Middle frontal gyrus (tissue), 1 donor: ENCODE measurements around the gene INPP4B.
"Not testable (repeated sequence)": the region's sequence is repeated elsewhere in the genome, so short reads cannot be mapped to it uniquely, and the experiment has no call there.

Experiments used
- DNase-seq: peaks from one replicate; pipeline ENCODE4 v3.0.0-alpha.2; 2015; ENCODE audit warnings: low spot score; ENCODE audit errors: extremely low spot score

INPP4B gene

GRCh38 chr4:142549248-142549647, 296.9 kb downstream of the INPP4B start:
- DNase-seq, result no peak

DNA sequence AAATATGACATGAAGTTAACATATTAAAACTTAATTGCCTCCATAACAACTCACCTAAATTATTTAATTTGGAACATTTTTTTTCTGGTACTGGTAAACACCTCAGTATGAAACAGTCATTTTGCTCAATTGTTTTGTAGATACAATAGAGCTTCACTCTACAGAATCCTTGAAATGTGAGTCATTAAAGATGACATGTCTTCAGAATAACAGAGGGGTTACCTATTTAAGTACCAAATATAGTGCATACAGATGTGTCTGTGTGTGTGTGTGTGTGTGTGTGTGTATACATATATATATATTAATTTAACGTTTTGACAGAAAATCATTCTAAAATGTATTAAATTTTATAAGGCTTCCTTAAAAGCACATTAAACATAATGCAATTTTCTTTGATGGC, 297.6 kb downstream of the INPP4B start:
- no peak for DNase-seq

DNA sequence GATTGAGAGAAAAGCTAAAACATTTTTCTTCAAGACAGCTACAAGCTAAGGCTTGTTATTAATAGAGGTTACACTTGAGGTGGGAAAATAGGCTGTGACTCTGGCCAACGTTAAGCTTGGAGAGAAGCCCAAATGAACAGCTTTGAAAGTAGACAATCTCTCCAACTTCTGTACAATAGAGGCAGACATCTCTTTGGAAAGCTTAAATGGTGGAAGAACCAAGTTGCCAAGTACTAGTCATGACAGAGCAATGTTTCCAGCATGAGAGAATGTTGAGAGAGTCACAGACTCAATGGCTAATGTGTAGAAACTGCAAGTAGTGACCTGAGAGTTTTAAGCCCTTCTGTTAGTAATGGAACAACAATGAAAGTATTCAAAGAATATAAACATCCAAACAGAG, 298.1 kb downstream of the INPP4B start:
- no peak for DNase-seq

- DNase-seq, result no peak
Observed at GRCh38 chr4:142544594-142544993, 301.5 kb downstream of the INPP4B start.

DNA sequence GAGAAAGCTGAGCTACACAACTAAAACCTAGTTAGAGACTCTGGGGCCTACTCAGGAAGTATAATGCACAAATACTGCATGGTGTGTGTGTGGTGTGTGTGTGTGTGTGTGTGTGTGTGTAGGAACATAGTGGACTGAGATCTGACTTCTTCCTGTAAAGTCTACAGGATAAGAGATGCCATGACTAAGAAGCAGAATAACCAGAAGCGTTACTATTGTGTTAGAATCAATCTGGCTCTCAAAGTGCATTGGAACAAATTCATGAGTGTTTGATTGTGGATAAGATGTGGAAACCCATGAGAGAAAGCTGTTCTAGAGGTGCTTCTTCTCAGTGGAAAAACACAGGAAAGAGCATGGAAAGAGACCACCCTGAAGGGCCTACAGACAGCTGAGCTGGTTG, 302.1 kb downstream of the INPP4B start:
- DNase-seq, result no peak

DNA sequence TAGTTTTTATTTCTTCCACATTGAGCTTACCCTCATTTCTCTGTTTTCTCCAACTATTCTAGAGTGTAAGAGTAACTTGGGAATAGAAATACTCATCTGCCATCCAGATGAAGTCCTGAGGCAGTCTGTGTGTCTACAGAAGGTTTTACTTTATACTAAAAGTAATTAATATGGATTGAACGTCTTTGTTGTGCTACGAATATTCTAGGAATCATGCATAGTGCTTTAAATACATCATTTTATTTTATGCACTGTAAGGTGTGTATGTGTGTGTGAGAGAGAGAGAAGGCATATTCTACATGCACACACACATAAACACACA, 305.7 kb downstream of the INPP4B start:
- no peak for DNase-seq

GRCh38 chr4:142539796-142540482, 306.2 kb downstream of the INPP4B start:
- no peak for DNase-seq

DNA sequence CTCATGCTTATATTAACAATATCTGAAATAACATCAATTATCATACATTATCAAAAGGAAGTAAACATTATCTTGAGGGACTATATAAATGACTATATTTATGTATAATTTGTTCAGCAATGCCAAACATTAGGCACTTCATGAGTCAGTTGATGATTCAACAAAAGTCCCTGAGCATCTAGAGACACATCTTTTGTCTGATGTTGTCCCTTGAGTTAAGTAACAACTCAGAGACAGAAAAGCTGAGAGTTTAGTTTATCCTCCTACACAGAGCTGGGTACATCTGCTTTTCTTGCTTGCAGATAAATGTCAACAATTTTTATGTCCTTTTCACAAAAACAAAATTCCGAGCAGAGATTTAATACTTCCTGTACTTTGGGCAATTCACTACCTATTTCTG, 311.1 kb downstream of the INPP4B start:
- DNase-seq, result no peak

- DNase-seq, result no peak
Observed at GRCh38 chr4:142532054-142532453, 314.0 kb downstream of the INPP4B start.

DNA sequence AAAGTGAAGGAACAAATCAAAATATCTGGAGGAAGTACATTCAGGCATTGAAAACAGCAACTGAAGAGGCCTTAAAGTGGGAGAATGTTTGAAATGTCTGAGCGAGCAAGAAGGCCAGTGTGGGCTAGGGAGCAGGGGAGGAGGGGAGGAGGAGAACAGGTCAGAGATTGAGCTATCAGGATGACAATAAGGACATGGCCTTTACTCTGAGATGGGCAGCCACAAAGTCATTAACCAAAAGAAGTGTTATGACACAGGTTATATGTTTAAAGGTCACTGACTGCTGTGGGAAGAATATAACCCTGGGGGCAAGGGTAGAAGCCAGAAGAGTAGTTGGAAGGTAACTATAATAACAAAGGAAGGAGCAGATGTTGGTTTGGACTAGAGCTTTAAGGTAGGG, 315.4 kb downstream of the INPP4B start:
- no peak for DNase-seq

GRCh38 chr4:142528433-142528832, 317.7 kb downstream of the INPP4B start:
- DNase-seq, result no peak

- DNase-seq, result no peak
Observed at GRCh38 chr4:142523111-142523510, 323.0 kb downstream of the INPP4B start.

GRCh38 chr4:142519342-142519741, 326.8 kb downstream of the INPP4B start:
- DNase-seq, result no peak

DNA sequence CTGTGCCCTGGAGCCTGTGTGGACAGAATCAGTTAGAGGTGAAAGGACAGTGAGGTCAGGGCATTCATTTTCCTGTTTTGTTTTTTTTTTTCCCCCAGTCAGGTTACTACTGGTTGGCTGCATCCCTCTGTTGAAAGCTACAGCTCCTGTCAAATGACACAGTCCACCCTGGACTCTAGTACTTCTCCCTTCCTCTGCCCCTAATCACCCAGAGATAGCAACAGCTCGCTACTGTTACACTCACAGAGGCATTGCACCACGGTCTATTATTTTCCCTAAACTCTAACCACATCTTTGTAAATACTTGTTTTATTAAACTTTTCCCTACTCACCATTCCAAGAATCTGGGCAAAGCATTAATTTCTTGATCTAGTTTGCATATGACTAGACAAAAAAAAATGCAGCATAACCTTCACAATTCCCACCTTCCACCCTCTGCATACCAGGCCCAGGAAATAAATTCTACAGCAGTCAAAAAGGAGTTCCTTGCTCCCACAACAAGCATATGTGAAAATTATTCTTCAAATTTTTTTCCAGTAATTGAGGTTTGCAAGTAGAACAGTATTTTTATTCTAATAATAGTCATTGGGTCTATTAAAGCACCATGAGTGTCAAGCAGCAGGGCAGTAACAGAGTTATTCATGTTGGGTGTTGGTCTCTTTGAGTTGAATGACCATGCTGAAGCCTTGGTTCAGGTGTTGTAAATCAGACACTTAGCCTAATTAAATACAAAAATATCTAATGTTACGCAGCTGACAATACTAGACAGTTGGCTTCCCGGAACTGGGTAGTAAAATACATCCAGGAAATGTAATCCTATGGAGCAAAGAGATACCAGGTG, 329.2 kb downstream of the INPP4B start:
- no peak for DNase-seq

- no peak for DNase-seq
Observed at GRCh38 chr4:142512161-142512560, 333.9 kb downstream of the INPP4B start.

- no peak for DNase-seq
Observed at GRCh38 chr4:142509881-142510280, 336.2 kb downstream of the INPP4B start.

DNA sequence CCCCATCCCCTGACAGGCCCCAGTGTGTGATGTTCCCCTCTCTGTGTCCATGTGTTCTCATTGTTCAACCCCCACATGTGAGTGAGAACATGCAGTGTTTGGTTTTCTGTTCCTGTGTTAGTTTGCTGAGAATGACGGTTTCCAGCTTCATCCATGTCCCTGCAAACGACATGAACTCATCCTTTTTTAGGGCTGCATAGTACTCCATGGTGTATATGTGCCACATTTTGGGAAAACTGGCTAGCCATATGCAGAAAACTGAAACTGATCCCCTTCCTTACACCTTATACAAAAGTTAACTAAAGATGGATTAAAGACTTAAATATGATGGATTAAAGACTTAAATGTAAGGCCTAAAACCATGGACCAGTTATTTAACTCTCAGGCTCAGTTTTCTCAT, 336.7 kb downstream of the INPP4B start:
- DNase-seq, result not testable (repeated sequence)

- no peak for DNase-seq
Observed at GRCh38 chr4:142500966-142501365, 345.1 kb downstream of the INPP4B start.

- DNase-seq, result no peak
Observed at GRCh38 chr4:142497606-142498005, 348.5 kb downstream of the INPP4B start.

GRCh38 chr4:142493255-142494110, 352.6 kb downstream of the INPP4B start:
- DNase-seq, result no peak

DNA sequence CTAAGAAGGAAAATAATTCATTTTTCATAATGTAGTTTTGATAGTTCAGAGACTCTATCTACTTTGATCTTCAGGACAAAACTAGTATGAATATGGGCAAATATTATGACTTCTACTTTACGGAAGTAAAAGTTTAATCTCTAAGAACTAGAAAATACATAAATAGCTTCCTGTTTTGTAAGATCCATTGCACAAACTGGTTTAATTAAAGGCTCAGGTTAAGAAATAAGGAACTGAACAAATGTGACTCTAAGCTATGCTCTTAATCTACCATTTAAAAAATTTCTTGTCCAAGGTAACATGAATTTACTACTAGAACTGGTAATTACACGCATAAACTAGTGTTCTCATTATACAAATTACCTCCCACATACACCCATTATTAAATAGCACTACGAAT, 360.6 kb downstream of the INPP4B start:
- no peak for DNase-seq

DNA sequence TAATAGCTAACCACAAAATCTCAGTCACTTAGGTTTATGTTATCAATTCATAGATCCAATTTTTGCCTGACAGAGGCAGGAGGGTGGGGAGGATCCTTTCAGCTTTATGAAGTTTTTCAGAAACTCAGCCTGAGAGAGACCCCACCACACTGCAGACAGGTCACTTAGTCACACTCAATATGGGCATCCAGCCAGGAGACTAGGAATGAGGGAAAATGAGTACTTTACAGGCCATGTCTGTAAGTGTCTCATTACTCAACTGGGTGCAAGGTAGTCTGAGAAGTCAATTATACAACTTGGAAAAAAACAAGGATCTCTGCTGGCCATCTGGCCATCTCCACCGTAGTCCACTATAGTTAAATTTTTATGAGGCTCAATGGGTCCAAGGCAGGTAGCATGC, 365.9 kb downstream of the INPP4B start:
- no peak for DNase-seq
